Measurements from ENCODE around the gene NDFIP2.

The NDFIP2 gene

GRCh38 chr13:79530270-79530669 is 49.3 kb downstream of the NDFIP2 start:
- no peak overlapping the region for H3K27ac ChIP-seq (ENCODE audit: low read depth, low read length)
- H3K36me3 ChIP-seq (ENCODE audit: control insufficient read depth, insufficient read depth, low read length) = no peaks in the 10 kb centered on the region
- H3K27me3 ChIP-seq (ENCODE audit: control insufficient read depth, insufficient read depth, low read length) = no peaks in the 10 kb centered on the region
- no peak overlapping the region for H3K4me3 ChIP-seq (ENCODE audit: low read length)
- H3K9ac ChIP-seq (ENCODE audit: low read length) = no peak overlapping the region
- no peaks in the 10 kb centered on the region for H3K4me1 ChIP-seq (ENCODE audit: control insufficient read depth, insufficient read depth, low read length)

- H3K9ac ChIP-seq (ENCODE audit: low read length) = no peak overlapping the region
- H3K4me3 ChIP-seq (ENCODE audit: low read length) = no peak overlapping the region
- no peaks in the 10 kb centered on the region for H3K27me3 ChIP-seq (ENCODE audit: control insufficient read depth, insufficient read depth, low read length)
- H3K27ac ChIP-seq (ENCODE audit: low read depth, low read length) = no peak overlapping the region
- H3K4me1 ChIP-seq (ENCODE audit: control insufficient read depth, insufficient read depth, low read length) = no peaks in the 10 kb centered on the region
- no peaks in the 10 kb centered on the region for H3K36me3 ChIP-seq (ENCODE audit: control insufficient read depth, insufficient read depth, low read length)
Measured at GRCh38 chr13:79531542-79532254, 50.7 kb downstream of the NDFIP2 start.

- no peaks in the 10 kb centered on the region for H3K36me3 ChIP-seq (ENCODE audit: control insufficient read depth, insufficient read depth, low read length)
- H3K27ac ChIP-seq (ENCODE audit: low read depth, low read length) = no peak overlapping the region
- H3K9ac ChIP-seq (ENCODE audit: low read length) = no peak overlapping the region
- H3K27me3 ChIP-seq (ENCODE audit: control insufficient read depth, insufficient read depth, low read length) = no peaks in the 10 kb centered on the region
- H3K4me1 ChIP-seq (ENCODE audit: control insufficient read depth, insufficient read depth, low read length) = no peaks in the 10 kb centered on the region
- H3K4me3 ChIP-seq (ENCODE audit: low read length) = no peak overlapping the region
Measured at GRCh38 chr13:79532576-79532975, 51.6 kb downstream of the NDFIP2 start.

DNA sequence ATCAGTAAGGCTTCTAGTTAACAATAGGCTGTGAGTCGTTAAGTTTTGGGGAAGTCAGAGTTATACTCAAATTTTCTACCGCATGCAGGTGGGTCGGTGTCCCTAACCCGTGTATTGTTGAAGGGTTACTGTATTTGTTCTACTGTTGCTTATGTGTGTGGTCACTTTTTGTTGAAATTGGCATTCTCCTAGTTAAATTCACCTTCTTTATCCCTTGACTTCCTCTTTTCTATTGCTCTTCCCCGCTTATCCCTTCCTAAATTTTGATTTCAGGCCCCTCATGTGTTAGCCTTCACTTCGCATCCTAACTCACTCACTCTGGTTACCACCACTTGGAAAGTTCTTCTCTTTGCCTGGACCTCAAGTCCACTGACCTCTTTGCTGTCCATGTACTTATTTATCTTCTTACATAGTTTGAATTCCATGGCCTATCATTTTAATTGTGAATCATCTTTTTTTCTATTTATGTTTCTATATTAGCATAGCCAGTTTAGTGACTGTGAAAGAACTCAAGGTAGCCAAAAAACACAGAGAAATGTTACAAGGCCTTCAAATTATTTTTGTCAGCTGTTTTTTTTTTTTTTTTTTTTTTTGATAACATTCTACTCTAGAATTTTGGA is 52.9 kb downstream of the NDFIP2 start:
- H3K4me1 ChIP-seq (ENCODE audit: control insufficient read depth, insufficient read depth, low read length) = no peaks in the 10 kb centered on the region
- no peak overlapping the region for H3K4me3 ChIP-seq (ENCODE audit: low read length)
- H3K36me3 ChIP-seq (ENCODE audit: control insufficient read depth, insufficient read depth, low read length) = no peaks in the 10 kb centered on the region
- H3K27ac ChIP-seq (ENCODE audit: low read depth, low read length) = no peak overlapping the region
- no peak overlapping the region for H3K9ac ChIP-seq (ENCODE audit: low read length)
- no peaks in the 10 kb centered on the region for H3K27me3 ChIP-seq (ENCODE audit: control insufficient read depth, insufficient read depth, low read length)

DNA sequence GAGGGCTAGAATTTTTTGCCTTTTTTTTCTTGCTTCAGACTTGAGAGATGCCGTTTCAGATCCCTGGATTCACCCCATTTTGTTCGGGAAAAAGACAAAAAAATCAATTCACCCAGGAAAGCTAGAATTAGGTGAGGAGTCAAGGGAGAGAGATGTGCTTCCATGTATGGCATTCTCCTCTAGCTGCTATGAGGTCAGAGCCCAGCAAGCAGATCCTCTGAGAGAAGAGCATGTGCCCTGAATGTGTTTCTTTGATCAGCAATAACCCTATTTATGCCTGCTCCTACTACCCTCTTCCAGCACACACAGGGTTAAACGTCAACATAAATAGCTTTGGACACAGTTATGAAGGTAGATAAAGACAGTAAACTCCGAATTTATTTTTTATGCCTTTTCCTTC is 53.6 kb downstream of the NDFIP2 start:
- no peak overlapping the region for H3K27ac ChIP-seq (ENCODE audit: low read depth, low read length)
- H3K9ac ChIP-seq (ENCODE audit: low read length) = no peak overlapping the region
- H3K4me3 ChIP-seq (ENCODE audit: low read length) = no peak overlapping the region
- no peaks in the 10 kb centered on the region for H3K27me3 ChIP-seq (ENCODE audit: control insufficient read depth, insufficient read depth, low read length)
- no peaks in the 10 kb centered on the region for H3K36me3 ChIP-seq (ENCODE audit: control insufficient read depth, insufficient read depth, low read length)
- no peaks in the 10 kb centered on the region for H3K4me1 ChIP-seq (ENCODE audit: control insufficient read depth, insufficient read depth, low read length)

GRCh38 chr13:79538757-79539156 is 57.8 kb downstream of the NDFIP2 start:
- no peaks in the 10 kb centered on the region for H3K4me1 ChIP-seq (ENCODE audit: control insufficient read depth, insufficient read depth, low read length)
- H3K9ac ChIP-seq (ENCODE audit: low read length) = no peak overlapping the region
- H3K4me3 ChIP-seq (ENCODE audit: low read length) = no peak overlapping the region
- H3K36me3 ChIP-seq (ENCODE audit: control insufficient read depth, insufficient read depth, low read length) = no peaks in the 10 kb centered on the region
- H3K27ac ChIP-seq (ENCODE audit: low read depth, low read length) = no peak overlapping the region
- H3K27me3 ChIP-seq (ENCODE audit: control insufficient read depth, insufficient read depth, low read length) = no peaks in the 10 kb centered on the region

DNA sequence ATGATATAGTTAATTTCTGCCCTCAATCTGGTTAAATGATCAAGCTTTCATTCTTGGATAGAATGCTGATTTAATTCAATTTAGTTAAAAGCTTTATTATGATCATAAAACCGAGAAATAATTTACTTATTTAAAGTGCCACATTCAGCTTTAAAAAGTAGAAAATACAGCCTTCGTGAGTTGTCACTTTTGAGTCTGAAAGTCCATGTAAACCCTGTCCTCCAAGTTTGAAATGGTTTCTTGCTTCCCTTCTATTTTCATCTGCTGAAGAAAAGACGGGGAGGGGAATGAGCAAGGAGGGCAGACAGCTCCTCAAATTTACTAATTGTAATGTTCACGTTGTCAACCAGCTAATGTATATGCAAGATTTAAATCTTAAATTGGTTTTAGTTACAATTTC is 59.5 kb downstream of the NDFIP2 start:
- Histone ChIP-seq H3K9ac (ENCODE audit: low read length) (no peak overlapping the region), H3K36me3 (ENCODE audit: control insufficient read depth, insufficient read depth, low read length) (no peaks in the 10 kb centered on the region), H3K4me1 (ENCODE audit: control insufficient read depth, insufficient read depth, low read length) (no peaks in the 10 kb centered on the region), H3K27me3 (ENCODE audit: control insufficient read depth, insufficient read depth, low read length) (no peaks in the 10 kb centered on the region), H3K27ac (ENCODE audit: low read depth, low read length) (no peak overlapping the region), H3K4me3 (ENCODE audit: low read length) (no peak overlapping the region)

DNA sequence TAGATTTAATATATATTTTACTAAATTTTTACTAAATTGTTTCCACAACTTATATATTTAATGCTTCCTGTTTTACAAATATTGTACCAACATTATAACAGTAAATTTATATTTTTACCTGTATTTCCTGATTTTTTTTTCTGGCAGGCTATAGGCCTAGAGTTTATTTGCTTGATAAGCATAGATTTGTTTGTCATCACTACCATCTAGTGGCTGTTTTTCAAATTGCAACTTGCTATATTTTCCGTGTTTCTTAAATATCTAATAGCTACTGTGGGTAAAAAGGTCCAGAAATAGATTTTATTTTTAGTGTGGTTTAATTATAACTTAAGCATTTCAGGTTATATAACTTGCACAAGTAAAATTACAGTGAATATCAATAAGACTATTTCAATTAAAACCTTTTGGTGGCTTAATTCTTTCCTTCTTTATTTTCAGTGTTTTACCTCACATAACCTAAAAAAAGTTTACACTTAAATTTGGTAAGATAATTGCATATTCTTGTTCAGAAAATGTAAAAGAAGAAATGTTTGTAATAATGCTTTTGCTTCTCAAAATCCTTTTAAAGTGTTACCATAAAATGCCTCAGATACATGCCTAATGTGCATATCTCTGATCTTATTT is 60.6 kb downstream of the NDFIP2 start:
- H3K27me3 ChIP-seq (ENCODE audit: control insufficient read depth, insufficient read depth, low read length) = no peaks in the 10 kb centered on the region
- H3K9ac ChIP-seq (ENCODE audit: low read length) = no peak overlapping the region
- H3K36me3 ChIP-seq (ENCODE audit: control insufficient read depth, insufficient read depth, low read length) = no peaks in the 10 kb centered on the region
- H3K4me3 ChIP-seq (ENCODE audit: low read length) = no peak overlapping the region
- no peaks in the 10 kb centered on the region for H3K4me1 ChIP-seq (ENCODE audit: control insufficient read depth, insufficient read depth, low read length)
- H3K27ac ChIP-seq (ENCODE audit: low read depth, low read length) = no peak overlapping the region

GRCh38 chr13:79543883-79544282 is 62.9 kb downstream of the NDFIP2 start:
- Histone ChIP-seq H3K9ac (ENCODE audit: low read length) (no peak overlapping the region), H3K4me3 (ENCODE audit: low read length) (no peak overlapping the region), H3K4me1 (ENCODE audit: control insufficient read depth, insufficient read depth, low read length) (no peaks in the 10 kb centered on the region), H3K27me3 (ENCODE audit: control insufficient read depth, insufficient read depth, low read length) (no peaks in the 10 kb centered on the region), H3K36me3 (ENCODE audit: control insufficient read depth, insufficient read depth, low read length) (no peaks in the 10 kb centered on the region), H3K27ac (ENCODE audit: low read depth, low read length) (no peak overlapping the region)

DNA sequence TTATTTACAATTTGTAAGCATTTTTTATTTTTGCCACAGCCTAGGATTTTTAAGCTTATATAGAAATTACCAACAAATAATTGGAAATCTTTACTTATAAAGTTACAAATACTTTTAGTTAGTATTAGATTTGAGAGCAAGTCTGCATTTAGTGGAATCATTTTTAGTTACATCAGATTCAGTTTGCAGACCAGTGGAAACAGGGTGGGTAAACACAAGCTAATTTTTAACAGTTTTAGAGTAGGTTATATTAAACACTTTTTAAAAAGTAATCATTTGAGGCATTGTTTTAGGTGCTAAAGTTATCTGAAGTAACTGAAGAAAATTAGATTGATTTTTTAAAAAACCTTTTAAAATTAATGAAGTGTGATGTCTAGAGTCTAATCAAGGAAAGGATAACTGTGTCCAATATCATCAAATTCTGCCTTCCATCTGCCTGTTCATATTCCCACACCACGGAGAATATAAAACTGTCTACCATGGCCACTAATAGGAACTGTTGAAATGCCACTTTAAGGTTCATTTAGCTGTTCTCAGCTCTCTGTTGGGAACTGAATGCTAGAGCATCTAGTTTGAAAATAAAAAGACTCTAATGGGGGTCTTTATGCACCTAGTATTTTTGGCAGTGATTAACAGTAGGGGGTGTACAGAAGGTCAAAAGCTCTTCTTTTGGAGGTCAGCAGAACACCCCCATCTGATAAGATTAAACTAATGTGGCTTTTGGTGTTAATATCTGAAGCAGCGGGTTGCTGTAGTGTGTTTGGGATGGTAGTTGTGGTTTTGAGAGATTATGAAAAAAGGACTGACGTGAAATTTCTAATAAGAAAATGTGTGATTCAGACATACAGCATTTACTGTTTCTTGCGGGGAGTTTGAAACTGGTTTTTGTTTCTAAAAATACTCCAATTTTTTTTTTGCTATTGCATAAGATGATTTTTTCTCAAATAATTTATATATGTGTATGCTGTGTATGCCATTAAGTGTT is 66.5 kb downstream of the NDFIP2 start:
- Histone ChIP-seq H3K27ac (ENCODE audit: low read depth, low read length) (no peak overlapping the region), H3K4me1 (ENCODE audit: control insufficient read depth, insufficient read depth, low read length) (no peaks in the 10 kb centered on the region), H3K36me3 (ENCODE audit: control insufficient read depth, insufficient read depth, low read length) (no peaks in the 10 kb centered on the region), H3K9ac (ENCODE audit: low read length) (no peak overlapping the region), H3K4me3 (ENCODE audit: low read length) (no peak overlapping the region), H3K27me3 (ENCODE audit: control insufficient read depth, insufficient read depth, low read length) (no peaks in the 10 kb centered on the region)

DNA sequence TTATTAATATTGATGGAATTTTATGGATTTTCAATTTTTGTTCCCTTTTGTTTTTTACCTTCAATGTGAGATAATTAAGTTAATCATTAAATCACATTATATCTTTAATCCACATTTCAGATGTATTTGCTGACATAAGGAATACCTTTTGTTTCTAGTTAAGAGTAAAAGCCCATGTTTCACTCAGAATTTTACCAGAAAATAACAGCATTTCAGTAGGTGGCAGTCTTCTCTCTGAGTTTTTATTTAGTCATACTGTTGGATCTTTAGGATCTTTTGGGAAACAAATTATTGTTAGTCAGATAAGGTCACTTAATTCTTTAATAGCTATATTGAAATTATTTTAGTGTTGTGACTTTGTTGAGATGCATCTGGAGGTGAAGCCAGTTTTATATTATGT is 67.9 kb downstream of the NDFIP2 start:
- no peaks in the 10 kb centered on the region for H3K4me1 ChIP-seq (ENCODE audit: control insufficient read depth, insufficient read depth, low read length)

More for the DNA sequence above, 67.9 kb downstream of the NDFIP2 start:
- Histone ChIP-seq H3K27me3 (ENCODE audit: control insufficient read depth, insufficient read depth, low read length) (no peaks in the 10 kb centered on the region), H3K36me3 (ENCODE audit: control insufficient read depth, insufficient read depth, low read length) (peaks cover 2% of the 10 kb centered on the region), H3K4me3 (ENCODE audit: low read length) (no peak overlapping the region), H3K27ac (ENCODE audit: low read depth, low read length) (no peak overlapping the region), H3K9ac (ENCODE audit: low read length) (no peak overlapping the region)
